HG02588 (cell line): Measurements from ENCODE around the gene NDUFB2.
"Not testable (repeated sequence)": the region's sequence is repeated elsewhere in the genome, so short reads cannot be mapped to it uniquely, and the experiment has no call there.

ENCODE experiments used
- ATAC-seq: cut with Tn5 transposase; IDR thresholded peaks from one replicate; pipeline ENCODE4 v1.9.1; 2021; ENCODE audit warnings: mild to moderate bottlenecking, moderate library complexity; ENCODE audit not compliant: unreplicated experiment

Gene NDUFB2

DNA sequence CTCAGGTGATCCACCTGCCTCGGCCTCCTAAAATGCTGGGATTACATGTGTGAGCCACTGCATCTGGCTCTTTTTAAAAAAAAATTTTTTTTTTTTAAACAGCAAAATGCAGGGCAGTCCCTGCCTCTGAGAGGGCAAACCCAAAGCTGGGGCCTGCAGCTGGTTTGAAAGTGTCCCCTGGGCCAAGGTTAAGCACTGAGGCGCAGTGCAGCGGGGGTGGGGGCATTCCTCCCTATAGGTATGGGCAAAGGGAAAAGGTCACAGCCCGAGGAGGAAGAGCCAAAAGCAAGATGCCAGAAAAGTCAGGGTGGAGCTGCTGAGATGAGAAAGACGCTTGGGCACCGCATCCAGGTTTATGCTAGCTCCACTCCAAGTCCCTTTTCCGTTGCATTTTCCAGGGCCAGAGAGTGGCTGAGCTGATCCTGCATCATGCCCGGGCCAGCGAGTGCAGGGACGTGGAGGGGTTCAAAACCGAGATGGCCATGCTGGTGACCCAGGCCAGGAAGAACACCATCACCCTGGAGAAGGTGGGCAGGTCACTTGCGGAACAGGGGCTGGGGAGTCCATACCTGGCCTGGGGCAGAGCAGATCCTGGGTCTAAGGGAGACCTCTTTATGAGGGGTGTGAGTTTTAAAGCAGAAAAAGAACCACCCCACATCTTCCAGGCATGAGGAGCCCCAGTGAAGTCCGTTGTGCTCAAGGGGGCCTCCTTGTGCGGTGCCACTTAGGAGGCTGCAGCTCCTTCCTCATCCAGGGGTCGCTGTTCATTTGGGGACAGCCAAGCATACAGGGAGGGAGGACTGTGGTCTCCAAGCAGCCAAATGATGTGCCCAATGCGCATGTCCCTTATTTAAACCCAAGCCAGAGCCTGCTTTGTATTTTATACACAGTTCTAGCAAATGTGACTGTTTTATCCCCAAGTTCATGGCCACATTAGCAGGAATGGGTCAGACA lies 7.0 kb upstream of the NDUFB2 start:
- no peak for ATAC-seq

DNA sequence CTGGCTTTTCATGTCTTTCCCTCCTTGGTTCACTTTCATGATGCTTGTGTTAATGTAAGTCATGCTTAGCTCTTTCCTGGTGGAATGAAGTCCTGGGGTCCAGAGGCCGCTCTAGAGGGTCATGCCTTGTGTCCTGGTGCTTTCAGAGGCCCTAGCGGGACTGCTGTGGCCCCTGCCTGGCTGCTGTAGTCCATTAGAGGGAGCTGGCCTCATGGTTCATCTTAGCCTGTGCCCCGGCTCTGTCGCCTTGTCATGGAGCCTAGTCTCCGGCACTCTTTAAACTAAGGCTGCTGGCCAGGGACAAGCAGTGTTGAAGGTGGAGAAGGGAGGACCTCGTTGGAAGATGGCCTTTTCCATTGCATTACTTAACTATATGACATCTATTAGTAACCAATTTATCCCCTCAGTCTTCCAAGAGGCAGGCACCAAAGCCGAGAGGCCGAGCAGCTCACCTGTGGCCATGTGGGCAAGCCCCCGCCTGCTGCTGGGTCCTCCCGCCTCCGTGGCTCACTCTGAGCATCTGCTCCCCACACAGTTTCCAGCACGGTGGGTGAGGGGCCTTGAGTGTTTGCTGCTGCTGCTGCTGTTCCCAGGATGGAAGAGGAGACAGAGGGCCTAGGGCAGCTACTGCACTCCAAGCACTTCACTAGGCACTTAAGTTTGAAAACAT lies 5.0 kb upstream of the NDUFB2 start:
- ATAC-seq = no peak

DNA sequence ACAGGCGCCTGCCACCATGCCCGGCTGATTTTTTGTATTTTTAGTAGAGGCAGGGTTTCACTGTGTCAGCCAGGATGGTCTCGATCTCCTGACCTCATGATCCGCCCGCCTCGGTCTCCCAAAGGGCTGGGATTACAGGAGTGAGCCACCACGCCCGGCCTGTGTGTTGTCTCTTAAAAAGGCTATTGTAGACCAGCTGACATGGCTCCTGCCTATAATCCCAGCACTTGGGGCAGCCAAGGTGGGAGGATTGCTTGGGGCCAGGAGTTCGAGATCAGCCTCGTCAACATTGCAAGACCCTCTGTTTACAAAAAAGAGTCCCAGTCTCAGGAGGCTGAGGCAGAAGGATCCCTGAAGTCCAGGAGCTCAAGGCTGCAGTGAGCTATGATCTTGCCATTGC lies 2.7 kb upstream of the NDUFB2 start:
- not testable (repeated sequence) for ATAC-seq

DNA sequence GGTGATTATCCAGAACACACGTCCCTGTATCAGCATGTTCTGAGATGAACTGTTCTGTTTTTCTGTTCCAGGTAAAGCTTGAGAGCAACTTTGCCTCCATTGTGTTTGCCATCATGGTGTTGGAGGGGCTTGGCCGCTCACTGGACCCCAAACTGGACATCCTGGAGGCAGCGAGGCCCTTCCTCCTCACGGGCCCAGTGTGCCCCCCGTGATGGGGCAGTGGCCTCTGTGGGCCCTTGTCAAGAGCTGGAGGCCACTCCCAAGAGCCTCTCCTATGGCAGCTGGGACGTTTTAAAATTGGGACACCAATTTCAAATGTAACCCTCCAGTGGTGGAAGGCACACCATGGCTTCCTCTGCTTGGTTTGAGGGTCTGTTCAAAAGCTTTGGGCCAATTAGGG lies 1.9 kb upstream of the NDUFB2 start:
- ATAC-seq = no peak

DNA sequence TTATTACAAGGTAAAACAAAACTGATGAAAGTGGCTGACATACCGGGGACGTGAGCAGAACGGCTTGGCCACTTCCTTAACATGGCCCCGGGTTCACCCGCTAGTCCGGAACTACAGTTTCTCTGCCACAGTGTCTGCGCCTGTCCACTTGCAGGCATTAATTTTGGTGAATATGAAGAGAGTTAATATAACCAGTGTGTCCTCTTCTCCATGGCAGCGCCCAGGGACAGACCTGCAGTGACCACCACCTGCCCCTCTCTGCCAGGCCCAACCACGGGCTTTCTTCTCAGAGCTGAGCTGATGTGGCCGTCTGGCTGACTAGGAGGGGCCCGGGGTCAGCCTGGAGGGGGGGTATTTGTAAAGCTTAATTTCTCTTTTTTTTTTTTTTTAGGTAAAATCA lies 1.1 kb upstream of the NDUFB2 start:
- no peak for ATAC-seq

DNA sequence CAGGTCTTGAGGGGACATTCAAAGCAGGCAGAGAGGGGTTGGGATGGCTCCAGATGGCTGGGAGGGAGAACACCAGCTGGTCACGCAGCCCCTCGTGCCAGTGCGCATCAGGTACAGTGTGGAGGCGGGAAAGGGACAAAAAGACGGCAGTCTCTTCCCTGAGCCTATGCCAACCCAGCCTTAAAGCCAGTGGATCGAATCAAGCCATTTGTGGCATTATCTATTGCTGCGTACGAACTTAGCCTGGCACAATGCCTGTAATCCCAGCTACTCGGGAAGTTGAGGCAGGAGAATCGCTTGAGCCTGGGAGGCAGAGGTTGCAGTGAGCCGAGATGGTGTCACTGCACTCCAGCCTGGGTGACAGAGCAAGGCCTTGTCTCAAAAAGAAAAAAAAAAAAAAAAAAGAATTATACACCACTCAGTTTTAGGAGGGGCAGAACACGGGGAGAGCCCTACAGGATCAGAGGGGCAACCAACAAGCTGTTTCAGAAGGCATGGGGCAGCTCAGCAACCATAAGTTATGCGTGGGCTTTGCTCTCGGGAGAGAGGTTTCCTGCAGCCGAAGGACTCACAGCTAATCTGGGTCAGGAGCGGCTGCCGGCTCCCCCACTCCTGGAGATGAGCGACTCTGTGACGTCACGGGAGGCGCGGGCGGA lies 356 bp upstream of the NDUFB2 start:
- peak; percentile 90 for ATAC-seq

DNA sequence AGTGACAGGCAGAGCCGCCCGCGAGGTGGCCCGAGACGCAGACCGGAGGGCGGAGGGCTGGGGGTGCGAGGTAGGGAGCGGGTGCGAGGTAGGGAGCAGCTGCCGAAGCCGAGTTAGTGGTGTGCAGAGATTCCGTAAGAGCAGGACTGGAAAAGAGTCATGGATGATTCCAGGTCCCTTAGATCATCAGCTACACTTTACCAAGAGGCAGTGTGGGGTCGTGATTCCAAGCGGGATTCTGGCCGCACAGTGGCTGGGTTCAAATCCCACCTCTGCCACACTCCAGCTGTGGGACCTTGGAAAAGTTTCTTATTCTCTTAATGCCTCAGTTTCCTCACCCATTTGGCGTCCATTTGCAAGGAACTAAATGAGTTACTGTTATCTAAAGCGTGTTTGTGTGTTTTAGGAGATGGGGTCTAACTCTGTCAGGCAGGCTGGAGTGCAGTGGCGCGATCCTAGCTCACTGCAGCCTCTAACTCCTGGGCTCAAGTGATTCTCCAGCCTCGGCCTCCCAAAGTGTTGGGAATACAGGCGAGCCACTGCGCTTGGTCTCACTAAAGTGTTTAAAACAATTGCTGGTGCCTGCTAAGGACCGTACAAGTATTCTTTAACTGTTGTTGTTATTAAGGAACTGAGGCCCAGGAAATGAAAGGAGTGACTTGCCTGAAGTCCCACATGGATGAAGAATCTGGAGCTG lies 1.1 kb downstream of the NDUFB2 start:
- no peak for ATAC-seq

DNA sequence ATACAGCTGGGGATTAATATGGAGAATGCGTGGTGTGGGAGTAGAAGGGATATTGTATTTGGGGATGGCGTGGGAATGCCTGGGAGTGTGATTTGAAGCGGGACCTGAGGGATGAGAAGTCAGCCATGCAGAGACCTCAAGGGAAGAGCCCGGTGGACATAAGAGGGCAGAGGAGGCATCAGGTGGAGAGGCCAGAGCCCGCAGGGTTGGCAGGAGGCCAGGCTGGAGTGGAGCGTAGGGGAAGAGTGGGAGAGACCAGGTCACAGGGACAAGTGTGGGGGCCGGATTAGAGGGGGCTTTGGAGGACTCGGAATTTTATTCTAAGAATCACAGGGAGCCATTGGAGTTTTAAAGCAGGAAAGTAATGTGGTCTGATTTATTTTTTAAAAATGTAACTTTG lies 2.0 kb downstream of the NDUFB2 start:
- no peak for ATAC-seq

DNA sequence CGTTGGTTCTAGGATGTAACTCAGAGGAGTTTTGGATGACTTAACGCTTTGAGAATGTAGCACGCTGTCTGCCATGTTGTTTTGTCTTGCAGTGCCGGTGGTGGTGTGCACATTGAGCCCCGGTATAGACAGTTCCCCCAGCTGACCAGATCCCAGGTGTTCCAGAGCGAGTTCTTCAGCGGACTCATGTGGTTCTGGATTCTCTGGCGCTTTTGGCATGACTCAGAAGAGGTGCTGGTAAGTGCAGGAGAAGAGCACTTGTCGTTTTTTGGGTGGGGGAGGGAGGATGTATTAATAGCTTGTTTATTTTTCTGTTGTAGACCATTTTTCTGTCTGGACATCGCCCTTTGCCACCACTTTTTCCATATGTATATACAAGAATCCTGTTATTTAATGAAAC lies 6.3 kb downstream of the NDUFB2 start:
- ATAC-seq = no peak

DNA sequence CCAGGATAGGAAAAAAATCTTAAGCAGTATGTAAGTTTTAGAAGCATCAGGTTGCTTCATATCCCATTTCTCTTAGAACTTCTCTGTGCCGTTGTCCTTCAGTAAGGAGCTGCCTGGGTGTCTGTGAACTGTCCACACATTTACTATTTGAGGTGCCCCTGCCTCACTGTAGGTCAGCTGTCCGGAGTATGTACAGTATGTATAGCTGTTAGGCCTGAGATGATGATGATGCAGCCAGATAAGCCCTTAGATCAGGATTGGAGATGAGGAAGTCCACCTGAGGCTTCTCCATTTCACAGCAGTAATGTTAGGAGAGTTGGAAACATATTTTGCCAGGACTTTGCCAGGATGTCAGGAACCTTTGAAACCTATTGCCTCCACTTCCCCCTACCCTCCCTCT lies 7.7 kb downstream of the NDUFB2 start:
- no peak for ATAC-seq

DNA sequence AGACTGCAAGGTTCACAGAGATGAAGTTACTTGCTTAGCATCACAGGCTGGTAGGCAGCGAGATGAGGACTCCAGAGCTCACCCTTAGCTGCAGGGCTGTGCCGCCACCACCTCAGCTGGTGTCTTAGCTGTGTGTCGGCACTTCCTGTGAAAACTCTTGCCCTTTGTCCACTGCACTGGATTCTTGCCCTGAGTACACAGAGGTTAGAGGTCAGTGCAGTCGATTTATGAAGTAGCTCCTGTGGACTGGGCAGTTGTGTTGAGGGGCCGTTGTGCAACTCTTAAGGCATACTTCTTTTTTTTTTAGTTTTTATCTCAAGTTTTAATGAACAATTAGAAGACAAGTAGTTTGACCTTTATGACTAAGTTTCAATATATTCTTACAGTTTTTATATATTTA lies 10.6 kb downstream of the NDUFB2 start:
- no peak for ATAC-seq

DNA sequence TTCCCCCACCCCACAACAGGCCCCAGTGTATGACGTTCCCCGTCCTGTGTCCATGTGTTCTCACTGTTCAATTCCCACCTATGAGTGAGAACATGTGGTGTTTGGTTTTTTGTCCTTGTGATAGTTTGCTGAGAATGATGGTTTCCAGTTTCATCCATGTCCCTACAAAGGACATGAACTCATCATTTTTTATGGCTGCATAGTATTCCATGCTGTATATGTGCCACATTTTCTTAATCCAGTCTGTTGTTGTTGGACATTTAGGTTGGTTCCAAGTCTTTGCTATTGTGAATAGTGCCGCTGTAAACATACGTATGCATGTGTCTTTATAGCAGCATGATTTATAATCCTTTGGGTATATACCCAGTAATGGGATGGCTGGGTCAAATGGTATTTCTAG lies 12.3 kb downstream of the NDUFB2 start:
- ATAC-seq = not testable (repeated sequence)

DNA sequence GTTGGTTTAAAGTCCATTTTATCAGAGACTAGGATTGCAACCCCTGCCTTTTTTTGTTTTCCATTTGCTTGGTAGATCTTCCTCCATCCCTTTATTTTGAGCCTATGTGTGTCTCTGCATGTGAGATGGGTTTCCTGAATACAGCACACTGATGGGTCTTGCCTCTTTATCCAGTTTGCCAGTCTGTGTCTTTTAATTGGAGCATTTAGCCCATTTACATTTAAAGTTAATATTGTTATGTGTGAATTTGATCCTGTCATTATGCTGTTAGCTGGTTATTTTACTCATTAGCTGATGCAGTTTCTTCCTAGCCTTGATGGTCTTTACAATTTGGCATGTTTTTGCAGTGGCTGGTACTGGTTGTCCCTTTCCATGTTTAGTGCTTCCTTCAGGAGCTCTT lies 15.9 kb downstream of the NDUFB2 start:
- ATAC-seq = not testable (repeated sequence)

DNA sequence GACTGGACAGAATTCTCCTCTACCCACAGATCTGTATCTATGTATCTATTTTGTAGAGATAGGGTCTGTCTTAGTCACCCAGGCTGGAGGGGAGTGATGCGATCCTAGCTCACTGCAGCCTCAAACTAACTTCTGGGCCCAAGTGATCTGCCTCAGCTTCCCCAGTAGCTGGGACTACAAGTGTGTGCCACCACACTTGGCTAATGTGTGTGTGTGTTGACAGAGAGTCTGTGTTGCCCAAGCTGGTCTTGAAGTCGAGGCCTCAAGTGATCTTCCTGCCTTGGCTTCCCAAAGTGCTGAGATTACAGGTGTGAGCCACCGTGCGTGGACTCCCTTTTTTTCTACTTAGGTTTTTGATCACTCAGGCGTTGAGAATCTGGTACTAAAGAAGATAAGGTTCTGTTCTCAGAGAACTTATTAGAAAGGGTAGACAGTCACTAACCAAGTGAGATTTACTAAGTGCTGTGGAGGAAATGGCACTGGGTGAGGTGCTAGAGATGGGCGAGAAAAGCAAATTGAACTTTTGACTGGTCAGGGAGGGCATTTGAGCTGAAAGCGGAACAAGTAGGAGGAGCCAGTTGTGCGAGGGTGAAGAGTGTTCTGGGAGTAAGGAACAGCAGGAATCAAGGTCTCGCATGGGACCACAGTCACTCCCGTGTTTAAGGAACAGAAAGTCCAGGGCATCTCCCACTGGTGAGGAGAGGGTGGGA lies 18.0 kb downstream of the NDUFB2 start:
- ATAC-seq = no peak

DNA sequence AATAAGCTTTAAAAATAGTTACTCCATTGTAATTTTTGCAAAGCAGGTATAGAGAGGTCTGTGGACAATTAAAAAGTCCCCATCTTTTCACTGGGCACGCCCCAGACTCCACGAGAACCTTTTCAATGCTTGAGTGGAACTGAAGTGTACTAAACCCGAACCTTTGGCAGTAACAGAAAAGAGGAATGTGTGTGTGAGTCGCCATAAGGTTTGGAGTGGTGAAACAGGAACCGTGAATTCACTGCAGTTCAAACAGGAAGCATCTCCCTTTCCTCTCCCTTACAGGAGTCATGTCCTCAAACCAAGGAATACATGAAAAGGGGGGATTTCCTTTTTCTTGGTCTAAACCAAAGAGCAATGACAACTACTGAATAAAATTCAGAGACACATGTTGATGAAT lies 23.2 kb downstream of the NDUFB2 start:
- no peak for ATAC-seq

DNA sequence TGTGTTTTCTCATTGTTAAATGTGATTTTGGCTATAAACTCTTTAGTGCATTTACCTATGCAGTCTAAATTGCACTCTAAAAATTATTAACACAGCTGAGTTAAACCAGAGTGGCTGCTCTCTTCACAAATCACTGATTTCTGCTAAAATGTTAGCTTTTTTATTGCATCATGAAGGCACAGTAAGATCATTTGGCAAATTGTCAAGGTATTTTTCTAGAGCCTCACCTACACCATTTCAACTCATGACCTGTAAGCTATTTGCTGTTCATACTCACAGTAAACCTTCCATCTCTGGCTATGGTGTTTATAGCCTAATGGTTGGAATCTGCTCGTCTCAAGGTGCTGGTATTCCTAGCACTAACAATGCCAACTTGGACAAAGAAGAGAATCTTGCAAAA lies 25.7 kb downstream of the NDUFB2 start:
- no peak for ATAC-seq

DNA sequence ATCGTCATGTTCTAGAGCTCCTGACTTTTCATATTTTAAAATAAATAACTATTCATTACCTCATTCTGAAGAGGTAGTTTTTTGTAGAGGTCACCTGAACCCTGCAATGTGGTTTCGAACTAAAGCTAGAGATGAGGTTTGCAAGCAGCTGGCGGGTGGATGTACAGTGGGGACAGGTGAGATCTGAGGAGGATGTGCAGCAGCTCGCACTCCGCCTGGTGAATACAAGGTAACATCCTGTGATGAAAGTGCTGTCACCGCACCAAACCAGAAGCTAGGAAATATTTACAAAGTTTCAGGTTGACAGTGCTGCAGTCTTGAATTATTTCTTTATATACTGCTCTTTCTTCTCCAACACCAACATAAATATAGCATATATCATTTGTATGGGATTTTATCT lies 26.5 kb downstream of the NDUFB2 start:
- ATAC-seq = no peak

DNA sequence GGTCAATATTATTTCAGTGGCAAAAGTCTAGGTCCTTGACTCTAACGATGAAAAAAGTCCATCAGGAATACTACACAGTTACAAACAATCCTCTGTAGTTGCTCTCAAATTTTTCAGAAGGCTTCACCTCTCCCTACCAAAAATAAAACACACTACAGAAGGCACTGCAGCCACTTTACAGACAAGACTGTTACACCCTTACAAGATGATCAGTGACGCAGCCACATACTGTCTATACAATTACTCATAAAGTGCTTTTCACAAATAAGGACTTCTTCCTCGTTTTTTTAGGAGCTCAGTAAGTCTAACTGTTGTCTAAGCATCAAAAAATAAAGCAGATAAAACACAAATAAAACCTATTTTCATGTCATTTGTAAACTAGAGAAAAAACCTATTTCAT lies 27.1 kb downstream of the NDUFB2 start:
- no peak for ATAC-seq

DNA sequence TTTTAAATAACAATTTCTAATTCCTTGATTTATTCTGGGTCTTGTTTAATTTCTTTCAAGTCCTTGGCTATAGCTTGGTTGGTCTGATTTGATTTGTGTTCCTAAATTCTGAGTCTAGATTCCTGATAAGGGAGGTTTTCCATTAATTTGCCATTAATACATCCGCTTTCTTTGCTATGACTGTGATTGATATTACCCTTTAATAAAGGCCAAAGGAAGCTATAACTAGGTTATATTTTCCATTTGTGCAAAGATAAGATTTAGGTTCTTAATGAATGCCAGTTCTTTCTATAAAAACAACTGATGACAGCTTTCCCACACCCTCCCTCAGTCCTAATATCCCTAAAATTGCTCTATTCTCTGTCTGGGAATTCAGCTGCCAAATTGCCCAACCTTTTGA lies 28.2 kb downstream of the NDUFB2 start:
- ATAC-seq = no peak

DNA sequence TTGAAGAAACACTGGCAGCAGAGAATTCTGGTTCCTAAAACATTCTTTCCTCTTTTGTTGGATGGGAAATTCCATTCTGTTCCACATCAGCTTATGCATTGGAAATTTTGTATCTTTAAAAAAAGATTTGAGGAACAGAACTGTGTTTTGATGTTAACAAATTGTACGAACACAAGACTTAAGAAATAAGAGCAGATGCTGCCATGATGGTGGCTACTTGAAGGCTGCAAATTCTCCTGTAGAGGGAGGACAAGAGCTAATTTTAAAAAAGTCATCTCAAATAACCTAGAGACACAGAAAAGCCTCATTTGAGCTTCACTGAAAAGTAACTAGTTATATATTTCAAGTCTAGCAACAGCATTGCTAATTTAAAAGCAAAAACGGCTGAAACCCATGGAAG lies 29.8 kb downstream of the NDUFB2 start:
- no peak for ATAC-seq

DNA sequence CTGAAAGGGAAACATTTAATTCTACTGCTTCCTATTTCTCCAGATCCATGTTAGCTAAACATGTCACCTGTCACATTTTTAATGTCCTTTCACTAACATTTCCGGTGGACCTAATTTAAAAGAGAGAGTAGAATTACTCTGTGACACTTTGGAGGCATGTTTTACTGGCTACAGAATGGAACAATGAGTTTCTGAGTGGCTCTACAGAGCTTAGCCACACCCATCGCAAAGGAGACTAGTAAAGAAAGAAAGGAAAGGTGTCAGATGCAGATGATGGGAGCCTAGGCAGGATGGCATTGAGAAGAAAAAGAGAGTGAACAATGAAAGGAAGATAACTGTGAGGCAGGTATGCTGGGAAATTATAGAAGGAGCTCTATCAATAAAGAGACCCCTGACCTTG lies 35.9 kb downstream of the NDUFB2 start:
- no peak for ATAC-seq
